HCT116 (cell line): ENCODE data around the gene PDE4D. TPM values are rescaled to one million over a fixed set of nuclear protein-coding genes. Genes with fewer than 3 reads are reported as not detected.

Source experiments
- ATAC-seq: fragments of 200-7000 bp; cut with Tn5 transposase; 2 replicates; pipeline ENCODE4 v1.9.1; 2020; ENCODE audit warnings: mild to moderate bottlenecking, moderate library complexity
- BruUV-seq: library from RNA; stranded (reverse); fragments of 400-500 nt; replicated peaks from 2 replicates; lab custom pipeline; 2021; lab: Mats Ljungman, UMichigan
- CTCF ChIA-PET: fragments of 300-600 bp; sonication (Branson Sonifier 250); formaldehyde crosslinking; loops from one replicate; lab custom pipeline; 2021; ENCODE audit warnings: antibody characterized with exemption; lab: Charles Lee
- POLR2A ChIA-PET: fragments of 300-600, 350-600 bp; sonication (Branson Sonifier 250); formaldehyde crosslinking; loops from one replicate; lab custom pipeline; 2021; ENCODE audit warnings: antibody characterized with exemption; lab: Charles Lee
- RAD21 ChIA-PET, 2 experiments: fragments of 300-600 bp; sonication (Branson Sonifier 250); formaldehyde crosslinking; loops; one replicate each; lab custom pipeline; 2023; ENCODE audit warnings: low total read pairs in 2 of 2; ENCODE audit not compliant: uncharacterized antibody in 2 of 2, unreplicated experiment in 2 of 2, low non-redundant PET in 1 of 2; lab: Charles Lee
- DNase-seq: peaks from one replicate; pipeline ENCODE4 v3.0.0-alpha.2; 2010; ENCODE audit warnings: low read depth, low spot score
- H2AFZ ChIP-seq: fragments of 200-600 bp; shearing (Covaris generic), sonication (generic); 2 replicates; pipeline ENCODE4 v1.6.1; 2017; ENCODE audit warnings: low read depth, mixed run types, mixed read lengths, antibody characterized with exemption, low read length; ENCODE audit not compliant: poor library complexity, severe bottlenecking
- H3K27ac ChIP-seq: 2 replicates; pipeline ENCODE4 v1.5.1; 2012; ENCODE audit warnings: low read depth, low read length
- H3K27me3 ChIP-seq: fragments of 200-600 bp; sonication (generic); 2 replicates; pipeline ENCODE4 v1.6.1; 2016; ENCODE audit warnings: mixed run types, low read length, mixed read lengths; ENCODE audit not compliant: insufficient read depth
- H3K36me3 ChIP-seq, 2 experiments: fragments of 200-500 bp in 1 of 2; fragments of 200-600 bp in 1 of 2; sonication (Bioruptor generic) in 1 of 2; sonication (generic) in 1 of 2; 2 replicates each; pipeline versions ENCODE4 v1.5.1 to v1.6.1; 2014 to 2016; ENCODE audit warnings: low read length in 2 of 2, inconsistent platforms in 1 of 2, mixed read lengths in 1 of 2, mixed run types in 1 of 2; ENCODE audit not compliant: insufficient read depth in 2 of 2, control insufficient read depth in 1 of 2
- H3K4me1 ChIP-seq, 2 experiments: fragments of 200-600 bp in 1 of 2; sonication (generic) in 1 of 2; 2 replicates each; pipeline versions ENCODE4 v1.5.1 to v1.6.1; 2012 to 2017; ENCODE audit warnings: low read length in 2 of 2, inconsistent platforms in 1 of 2, mild to moderate bottlenecking in 1 of 2, mixed read lengths in 1 of 2, mixed run types in 1 of 2, moderate library complexity in 1 of 2; ENCODE audit not compliant: insufficient read depth in 2 of 2, control insufficient read depth in 1 of 2
- H3K4me2 ChIP-seq: fragments of 200-600 bp; sonication (generic); 2 replicates; pipeline ENCODE4 v1.6.1; 2017; ENCODE audit warnings: mixed run types, low read length, mixed read lengths
- H3K4me3 ChIP-seq, 2 experiments: fragments of 200-600 bp in 1 of 2; sonication (generic) in 1 of 2; replicated peaks in 1 of 2; 2 replicates each; pipeline ENCODE4 v1.5.1; 2011 to 2016; ENCODE audit warnings: low read length in 2 of 2, control low read depth in 1 of 2, low read depth in 1 of 2, mild to moderate bottlenecking in 1 of 2, mixed read lengths in 1 of 2, mixed run types in 1 of 2
- H3K79me2 ChIP-seq: fragments of 200-600 bp; sonication (generic); 2 replicates; pipeline ENCODE4 v1.6.1; 2017; ENCODE audit warnings: mild to moderate bottlenecking, mixed run types, low read length, moderate library complexity, mixed read lengths; ENCODE audit not compliant: insufficient read depth
- H3K9ac ChIP-seq: fragments of 200-600 bp; sonication (generic); 2 replicates; pipeline ENCODE4 v1.6.1; 2016; ENCODE audit warnings: low read length, mixed read lengths
- H3K9me2 ChIP-seq: fragments of 200-600 bp; sonication (generic), shearing (Covaris generic); 2 replicates; pipeline ENCODE4 v1.6.1; 2017; ENCODE audit warnings: mixed run types, mild to moderate bottlenecking, moderate library complexity; ENCODE audit not compliant: insufficient read depth
- H3K9me3 ChIP-seq, 2 experiments: fragments of 200-500 bp in 1 of 2; fragments of 200-600 bp in 1 of 2; sonication (Bioruptor generic) in 1 of 2; sonication (generic) in 1 of 2; 2 replicates each; pipeline ENCODE4 v1.6.1; 2014 to 2017; ENCODE audit warnings: low read length in 2 of 2, mixed read lengths in 2 of 2, inconsistent platforms in 1 of 2, low read depth in 1 of 2, mild to moderate bottlenecking in 1 of 2, mixed run types in 1 of 2, moderate library complexity in 1 of 2; ENCODE audit not compliant: control insufficient read depth in 1 of 2, insufficient read depth in 1 of 2
- H4K20me1 ChIP-seq: fragments of 200-600 bp; sonication (generic), shearing (Covaris generic); 2 replicates; pipeline ENCODE4 v1.6.1; 2017; ENCODE audit warnings: mixed run types, mild to moderate bottlenecking, moderate library complexity; ENCODE audit not compliant: insufficient read depth
- CBX3 ChIP-seq: IDR thresholded peaks from 2 replicates; pipeline ENCODE4 v1.6.1; 2012; ENCODE audit warnings: low read depth
- CEBPB ChIP-seq: IDR thresholded peaks from 2 replicates; pipeline ENCODE4 v1.6.1; 2012; ENCODE audit warnings: low read depth
- EZH2phosphoT487 ChIP-seq: fragments of 200-600 bp; IDR thresholded peaks from 2 replicates; pipeline ENCODE4 v1.6.1; 2018; ENCODE audit warnings: antibody characterized with exemption, borderline replicate concordance
- JUND ChIP-seq: IDR thresholded peaks from 2 replicates; pipeline ENCODE4 v1.6.1; 2012
- POLR2A ChIP-seq: IDR thresholded peaks from 2 replicates; pipeline ENCODE4 v1.7.0; 2011; ENCODE audit warnings: borderline replicate concordance; ENCODE audit not compliant: insufficient read depth, insufficient read length; ENCODE audit errors: extremely low read depth
- RAD21 ChIP-seq: IDR thresholded peaks from 2 replicates; pipeline ENCODE4 v1.6.1; 2012; ENCODE audit warnings: low read depth, mild to moderate bottlenecking
- REST ChIP-seq: IDR thresholded peaks from 2 replicates; pipeline ENCODE4 v1.6.1; 2012; ENCODE audit warnings: low read depth
- SP1 ChIP-seq: IDR thresholded peaks from 2 replicates; pipeline ENCODE4 v1.6.1; 2012; ENCODE audit warnings: low read depth
- TCF7L2 ChIP-seq: IDR thresholded peaks from 2 replicates; pipeline ENCODE4 v1.7.0; 2011; ENCODE audit warnings: borderline replicate concordance, inconsistent platforms; ENCODE audit not compliant: insufficient read depth, insufficient read length; ENCODE audit errors: extremely low read depth
- intact Hi-C: fragments of 100-400 bp; cut with micrococcal nuclease; formaldehyde crosslinking; loops from 2 replicates; pipeline ENCODE4 v1.10.0; 2022
- total RNA-seq: library from RNA; stranded (reverse); gene quantifications from one replicate; pipeline ENCODE4 v1.2.1, GENCODE V29; 2021; ENCODE audit not compliant: unreplicated experiment
- TF ChIP-seq, protein P1 (sequence below), 3 experiments: fragments of 200-600 bp in 1 of 3; sonication (generic) in 1 of 3; IDR thresholded peaks in 2 of 3; conservative IDR thresholded peaks in 1 of 3; 2 replicates each; pipeline ENCODE4 v1.5.1; 2012 to 2017; ENCODE audit warnings: low read depth in 2 of 3, low read length in 2 of 3, antibody characterized with exemption in 1 of 3, borderline replicate concordance in 1 of 3, control low read depth in 1 of 3, mild to moderate bottlenecking in 1 of 3, mixed read lengths in 1 of 3, mixed run types in 1 of 3, moderate library complexity in 1 of 3; ENCODE audit not compliant: insufficient read depth in 1 of 3

The PDE4D gene
- total RNA-seq, 1 experiment from 2014 or later = 1.1 TPM

- Histone ChIP-seq H3K9me2 (no peaks in the 10 kb centered on the region), H4K20me1 (no peaks in the 10 kb centered on the region), H3K4me1 (no peaks in the 10 kb centered on the region), H3K4me3 (no peak overlapping the region), H3K9ac (no peak overlapping the region)
- intact Hi-C loops = loop anchor here (5.0 kb wide), 2 partner anchors 134 to 509 kb away; no protein-coding TSS in a partner anchor
- ChIA-PET POLR2A (no interaction called here), CTCF (interaction anchor here (1.5 to 2.4 kb wide), 2 partner anchors 114 to 120 kb away, joined by 3 to 17 read pairs; no protein-coding TSS in a partner anchor)
- no peak for DNase-seq
- TF ChIP-seq TCF7L2 (no peak), RAD21 (no peak), CBX3 (no peak), JUND (no peak), EZH2phosphoT487 (no peak), REST (no peak), POLR2A (no peak), SP1 (no peak), CEBPB (no peak)
- TF ChIP-seq, protein P1, sequence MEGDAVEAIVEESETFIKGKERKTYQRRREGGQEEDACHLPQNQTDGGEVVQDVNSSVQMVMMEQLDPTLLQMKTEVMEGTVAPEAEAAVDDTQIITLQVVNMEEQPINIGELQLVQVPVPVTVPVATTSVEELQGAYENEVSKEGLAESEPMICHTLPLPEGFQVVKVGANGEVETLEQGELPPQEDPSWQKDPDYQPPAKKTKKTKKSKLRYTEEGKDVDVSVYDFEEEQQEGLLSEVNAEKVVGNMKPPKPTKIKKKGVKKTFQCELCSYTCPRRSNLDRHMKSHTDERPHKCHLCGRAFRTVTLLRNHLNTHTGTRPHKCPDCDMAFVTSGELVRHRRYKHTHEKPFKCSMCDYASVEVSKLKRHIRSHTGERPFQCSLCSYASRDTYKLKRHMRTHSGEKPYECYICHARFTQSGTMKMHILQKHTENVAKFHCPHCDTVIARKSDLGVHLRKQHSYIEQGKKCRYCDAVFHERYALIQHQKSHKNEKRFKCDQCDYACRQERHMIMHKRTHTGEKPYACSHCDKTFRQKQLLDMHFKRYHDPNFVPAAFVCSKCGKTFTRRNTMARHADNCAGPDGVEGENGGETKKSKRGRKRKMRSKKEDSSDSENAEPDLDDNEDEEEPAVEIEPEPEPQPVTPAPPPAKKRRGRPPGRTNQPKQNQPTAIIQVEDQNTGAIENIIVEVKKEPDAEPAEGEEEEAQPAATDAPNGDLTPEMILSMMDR (IDR thresholded peaks at IDR 0.05 in 2 of 3, conservative IDR thresholded peaks at IDR 0.05 in 1 of 3; ENCODE audit: borderline replicate concordance in 1 of 3, insufficient read depth in 1 of 3, low read depth in 2 of 3, low read length in 2 of 3) = no peak
- TF ChIP-seq, all 23 proteins: peak for 0
- no peaks in the 10 kb centered on the region for H3K79me2 ChIP-seq
- no peaks in the 10 kb centered on the region for H3K36me3 ChIP-seq
- ATAC-seq = no peak
- no peak overlapping the region for H3K4me2 ChIP-seq
- H2AFZ ChIP-seq = no peak overlapping the region
- RAD21 ChIA-PET = interaction anchor here in 1 of 2 experiments (1.7 kb wide), 1 partner anchor 120 kb away, joined by 4 read pairs; no protein-coding TSS in a partner anchor
- no peak overlapping the region for H3K27ac ChIP-seq
- H3K27me3 ChIP-seq = peaks cover 16% of the 10 kb centered on the region
- no TSS peak for BruUV-seq
- H3K9me3 ChIP-seq = no peaks in the 10 kb centered on the region
Measured at GRCh38 chr5:59005934-59006701, 887.4 kb downstream of the PDE4D start.
